T-helper 22 cell (primary cell): ENCODE measurements around the gene CACNA1C.

Source experiments
- DNase-seq: peaks from one replicate; pipeline ENCODE4 v3.0.0-alpha.2; 2020; ENCODE audit warnings: low read depth

The CACNA1C gene

DNA sequence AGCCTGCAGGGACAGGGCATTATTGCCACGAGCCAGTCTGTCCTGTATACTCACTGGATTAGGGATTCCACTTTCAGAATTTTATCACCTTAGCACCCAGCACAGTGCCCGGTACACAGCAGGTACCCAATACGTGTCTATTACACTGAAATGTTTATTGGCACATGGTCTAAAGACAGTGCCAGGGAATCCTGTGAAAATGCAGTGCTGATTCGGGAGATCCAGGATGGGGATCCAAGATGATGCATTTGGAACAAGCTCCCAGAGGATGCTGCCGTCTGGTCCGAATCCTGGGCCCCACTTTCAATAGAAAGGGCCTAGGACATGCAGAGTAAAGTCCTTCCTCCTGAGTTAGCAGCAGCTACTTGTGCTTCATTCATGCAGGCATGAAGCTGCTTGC is 230.7 kb downstream of the CACNA1C start:
- no peak for DNase-seq

GRCh38 chr12:2283916-2284315 is 231.1 kb downstream of the CACNA1C start:
- DNase-seq: no peak

- no peak for DNase-seq
Observed at GRCh38 chr12:2284321-2284813, 231.6 kb downstream of the CACNA1C start.

GRCh38 chr12:2284857-2285256 is 232.1 kb downstream of the CACNA1C start:
- DNase-seq: no peak

DNA sequence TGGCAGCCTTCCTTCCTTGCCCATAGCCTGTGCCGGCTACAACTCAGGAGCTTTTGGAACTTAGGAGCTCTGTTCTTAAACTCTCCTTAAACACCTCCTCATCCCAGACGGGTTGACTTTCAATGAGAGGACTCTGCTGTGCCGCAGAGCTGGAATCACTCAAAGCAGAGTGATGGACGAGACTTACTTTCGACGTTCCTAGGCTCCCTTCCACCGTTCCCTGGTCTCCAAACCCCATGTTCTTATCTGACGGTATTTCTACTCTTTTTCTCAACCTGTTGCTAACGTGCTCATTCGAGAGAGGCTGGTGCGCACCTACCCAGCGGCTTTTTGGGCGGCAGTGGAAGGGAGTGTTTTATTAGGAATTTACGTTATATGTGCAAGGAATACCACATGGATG is 232.7 kb downstream of the CACNA1C start:
- DNase-seq: no peak

- no peak for DNase-seq
Observed at GRCh38 chr12:2286047-2286446, 233.3 kb downstream of the CACNA1C start.

GRCh38 chr12:2286461-2287131 is 233.8 kb downstream of the CACNA1C start:
- no peak for DNase-seq

DNA sequence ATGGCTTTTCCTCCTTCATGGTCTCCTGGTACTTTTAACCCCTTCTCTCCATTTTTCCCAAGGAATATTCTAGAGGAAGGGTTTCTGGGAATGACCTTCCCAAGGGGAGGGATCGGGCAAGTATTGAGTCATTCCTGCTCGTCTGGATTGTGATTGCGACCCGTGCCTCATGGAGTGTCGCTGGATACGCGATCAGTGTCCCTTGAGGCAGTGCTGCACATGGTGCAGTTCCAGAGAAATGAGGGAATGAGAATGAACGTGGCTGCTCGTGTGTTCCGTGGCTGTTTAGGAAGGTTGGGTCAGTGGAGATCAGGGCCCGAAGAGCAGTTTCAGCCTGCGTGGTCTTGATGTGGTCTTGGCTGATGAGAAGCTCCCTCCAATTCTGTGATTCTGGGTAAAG is 234.4 kb downstream of the CACNA1C start:
- no peak for DNase-seq

DNA sequence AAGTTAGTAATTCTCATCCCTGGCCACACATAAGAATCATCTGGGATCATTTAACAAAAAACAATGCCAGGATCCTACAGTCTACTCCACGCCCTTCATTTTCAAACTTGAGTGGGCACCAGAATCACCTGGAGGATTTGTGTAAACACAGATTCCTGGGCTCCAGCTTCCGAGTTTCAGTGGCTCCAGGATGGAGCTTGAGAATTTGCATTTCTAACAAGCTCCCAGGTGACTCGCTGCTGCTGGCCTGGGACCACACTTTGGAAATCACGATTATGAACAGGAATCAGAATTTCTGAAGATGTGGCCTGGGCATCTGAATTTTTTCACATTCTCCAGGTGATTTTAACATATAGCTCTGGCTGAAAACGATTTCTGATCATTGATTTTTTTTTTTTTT is 234.8 kb downstream of the CACNA1C start:
- DNase-seq: no peak

DNA sequence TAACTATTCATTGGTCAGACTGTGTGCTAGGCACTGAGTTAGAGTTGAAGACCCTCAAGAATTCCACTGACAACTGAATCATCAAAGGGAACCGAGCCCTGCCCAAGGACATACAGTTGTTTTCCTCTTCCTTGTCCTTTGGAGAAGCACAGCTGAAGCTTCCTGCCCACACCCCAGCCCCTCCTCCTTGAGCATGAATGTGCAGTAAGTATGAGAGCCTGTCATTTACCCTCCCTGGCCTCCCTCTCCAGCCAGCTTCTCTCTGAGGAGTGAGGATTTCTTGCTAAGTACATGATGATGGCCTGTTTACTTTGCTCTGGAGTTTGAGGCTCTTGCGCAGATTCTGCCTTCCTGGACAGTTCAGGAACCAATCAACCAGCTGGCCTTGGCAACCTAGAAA is 235.2 kb downstream of the CACNA1C start:
- no peak for DNase-seq

DNA sequence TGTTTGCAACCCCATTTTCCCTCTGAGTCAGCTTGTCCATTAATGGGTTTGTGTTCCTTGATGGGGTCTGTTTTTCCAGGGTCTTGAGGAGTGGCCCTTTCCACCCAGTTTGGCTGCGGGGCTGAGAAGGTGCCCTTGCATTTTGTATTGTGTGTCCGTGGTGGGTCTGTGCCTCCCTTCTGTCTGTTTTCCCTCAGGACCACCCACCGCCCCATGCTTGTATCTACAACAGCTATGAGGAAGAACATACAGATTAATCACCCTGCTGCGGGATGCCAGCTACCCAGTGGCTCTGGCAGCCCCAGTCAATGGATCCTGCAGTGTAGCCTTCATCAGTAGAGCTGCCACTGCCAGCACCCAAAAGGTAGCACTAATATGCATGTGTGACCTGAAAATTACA is 235.7 kb downstream of the CACNA1C start:
- DNase-seq: no peak

- DNase-seq: no peak
Observed at GRCh38 chr12:2288875-2289274, 236.1 kb downstream of the CACNA1C start.

DNA sequence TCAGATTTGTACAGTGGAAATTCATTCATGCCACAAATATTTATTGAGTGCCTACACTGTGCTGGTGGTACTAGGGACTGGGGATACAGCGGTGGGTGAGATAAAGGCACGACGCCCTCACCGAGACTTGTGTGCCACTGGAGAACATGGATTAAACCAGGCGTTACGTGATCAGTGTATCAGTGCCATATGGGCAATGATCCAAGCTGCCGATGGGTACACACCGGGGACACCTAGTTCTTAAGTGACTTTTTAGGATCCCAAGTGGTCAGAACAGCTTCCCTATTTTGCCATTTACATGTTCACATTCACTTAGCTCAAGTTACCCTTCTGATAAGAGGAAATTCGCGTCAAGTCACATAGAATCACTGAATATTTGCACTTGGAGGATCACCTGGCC is 236.7 kb downstream of the CACNA1C start:
- DNase-seq: no peak

DNA sequence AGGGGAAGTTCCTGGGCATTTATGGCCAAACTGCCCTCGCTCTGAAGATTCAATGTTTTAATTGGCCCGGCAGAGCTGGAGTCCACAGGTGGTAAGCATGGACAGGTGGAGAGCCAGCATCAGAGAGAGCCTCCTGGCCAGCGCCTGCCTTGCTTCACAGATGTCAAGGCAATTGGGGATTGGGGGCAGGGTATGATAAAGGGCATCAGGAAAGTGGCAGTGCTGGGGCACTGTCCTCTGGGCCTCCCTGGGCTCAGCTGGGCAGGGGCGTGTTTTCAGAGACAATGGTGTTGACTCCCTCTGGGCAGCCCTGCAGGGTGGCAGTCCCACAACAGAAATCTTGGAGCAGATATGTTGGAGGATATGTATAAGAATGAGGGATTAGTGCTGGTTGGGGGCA is 237.3 kb downstream of the CACNA1C start:
- DNase-seq: no peak

- DNase-seq: no peak
Observed at GRCh38 chr12:2290516-2291065, 237.8 kb downstream of the CACNA1C start.

DNA sequence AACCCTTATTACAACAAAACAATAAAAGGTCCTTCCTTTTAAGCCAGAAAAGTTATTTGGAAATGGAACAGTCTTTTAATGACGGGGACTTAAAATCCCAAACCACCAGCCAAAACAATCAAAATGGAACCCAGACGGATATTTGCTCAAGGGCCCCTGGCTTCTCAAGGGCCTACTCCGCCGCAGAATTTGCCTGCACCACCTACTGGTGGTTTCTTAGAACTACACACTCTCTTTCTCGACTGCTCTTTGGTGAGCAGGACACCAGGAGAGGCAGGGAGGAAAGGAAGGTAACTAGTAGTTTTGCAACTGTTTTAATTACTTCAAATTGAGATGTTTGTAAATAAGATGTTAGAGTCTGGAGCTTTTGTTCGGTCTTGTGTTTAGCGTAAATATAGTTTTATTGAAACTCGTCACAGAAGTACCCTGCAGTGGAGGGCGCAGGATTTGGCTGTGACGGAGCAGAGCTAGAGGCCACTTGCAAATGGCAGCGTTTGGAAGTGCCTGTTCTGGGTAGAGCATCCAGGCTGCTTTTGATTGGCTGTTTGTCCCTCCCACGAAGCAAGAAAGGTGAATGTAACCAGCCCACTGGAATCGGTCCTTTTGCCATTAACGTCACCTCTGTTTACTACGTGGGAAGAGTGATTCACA is 238.5 kb downstream of the CACNA1C start:
- no peak for DNase-seq

- no peak for DNase-seq
Observed at GRCh38 chr12:2291947-2292346, 239.2 kb downstream of the CACNA1C start.

GRCh38 chr12:2292560-2292959 is 239.8 kb downstream of the CACNA1C start:
- no peak for DNase-seq

- no peak for DNase-seq
Observed at GRCh38 chr12:2294651-2295475, 242.1 kb downstream of the CACNA1C start.

GRCh38 chr12:2295941-2296461 is 243.2 kb downstream of the CACNA1C start:
- DNase-seq: no peak

DNA sequence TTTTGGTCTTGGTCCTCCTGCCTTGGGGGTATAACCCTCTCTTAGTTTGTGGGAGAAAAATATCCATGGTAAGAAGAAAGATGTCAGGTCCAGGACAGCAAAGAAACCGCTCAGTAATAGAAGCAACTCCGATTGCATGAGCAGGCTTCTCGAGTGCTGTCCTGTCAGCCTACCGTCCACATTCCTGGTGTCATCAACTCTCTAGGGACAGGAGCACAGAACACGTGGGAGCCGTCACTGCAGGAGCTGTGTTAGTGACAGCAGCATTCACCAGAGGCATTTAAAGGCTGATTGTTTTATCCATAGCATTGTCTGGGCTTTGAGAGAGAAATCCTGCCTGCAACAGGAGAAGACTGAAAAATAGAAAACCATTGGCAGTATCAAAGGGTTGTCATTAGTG is 244.2 kb downstream of the CACNA1C start:
- DNase-seq: no peak

GRCh38 chr12:2297658-2298057 is 244.9 kb downstream of the CACNA1C start:
- no peak for DNase-seq
